Muscle layer of duodenum (tissue), 2 donors: Measurements from ENCODE around the gene CTTN.

ENCODE experiments used
- H3K27ac ChIP-seq: one replicate; pipeline ENCODE4 v1.7.0; 2013; ENCODE audit warnings: mild to moderate bottlenecking, low read length
- H3K27me3 ChIP-seq: one replicate; pipeline ENCODE4 v1.7.0; 2013; ENCODE audit warnings: low read depth, mild to moderate bottlenecking, control low read depth, low read length
- H3K36me3 ChIP-seq, 2 donors: one replicate each; pipeline ENCODE4 v1.7.0; 2013; ENCODE audit warnings: low read length in 2 of 2, control low read depth in 1 of 2, mild to moderate bottlenecking in 1 of 2; ENCODE audit not compliant: insufficient read depth in 2 of 2, control insufficient read depth in 1 of 2
- H3K4me1 ChIP-seq, 2 donors: one replicate each; pipeline ENCODE4 v1.7.0; 2013; ENCODE audit warnings: low read length in 2 of 2, mild to moderate bottlenecking in 2 of 2, control low read depth in 1 of 2, moderate library complexity in 1 of 2; ENCODE audit not compliant: insufficient read depth in 2 of 2, control insufficient read depth in 1 of 2
- H3K4me3 ChIP-seq, 2 donors: one replicate each; pipeline ENCODE4 v1.7.0; 2013; ENCODE audit warnings: low read length in 2 of 2, low read depth in 1 of 2, mild to moderate bottlenecking in 1 of 2
- H3K9me3 ChIP-seq, 2 donors: one replicate each; pipeline ENCODE4 v1.7.0; 2013; ENCODE audit warnings: low read length in 2 of 2, control low read depth in 1 of 2, mild to moderate bottlenecking in 1 of 2; ENCODE audit not compliant: control insufficient read depth in 1 of 2
- donor health status: healthy.

CTTN gene

GRCh38 chr11:70364178-70364577 is 34.2 kb upstream of the CTTN start:
- no peak overlapping the region for H3K27ac ChIP-seq
- no peaks in the 10 kb centered on the region for H3K27me3 ChIP-seq
- H3K4me3 ChIP-seq: no peak overlapping the region
- H3K9me3 ChIP-seq: no peaks in the 10 kb centered on the region
- H3K4me1 ChIP-seq: no peaks in the 10 kb centered on the region
- peaks cover 36 to 61% of the 10 kb centered on the region in 2 donors for H3K36me3 ChIP-seq

GRCh38 chr11:70364745-70365543 is 33.4 kb upstream of the CTTN start:
- H3K36me3 ChIP-seq: peaks cover 36 to 54% of the 10 kb centered on the region in 2 donors
- H3K27ac ChIP-seq: no peak overlapping the region
- H3K27me3 ChIP-seq: no peaks in the 10 kb centered on the region
- H3K4me3 ChIP-seq: no peak overlapping the region
- H3K4me1 ChIP-seq: no peaks in the 10 kb centered on the region
- no peaks in the 10 kb centered on the region for H3K9me3 ChIP-seq

DNA sequence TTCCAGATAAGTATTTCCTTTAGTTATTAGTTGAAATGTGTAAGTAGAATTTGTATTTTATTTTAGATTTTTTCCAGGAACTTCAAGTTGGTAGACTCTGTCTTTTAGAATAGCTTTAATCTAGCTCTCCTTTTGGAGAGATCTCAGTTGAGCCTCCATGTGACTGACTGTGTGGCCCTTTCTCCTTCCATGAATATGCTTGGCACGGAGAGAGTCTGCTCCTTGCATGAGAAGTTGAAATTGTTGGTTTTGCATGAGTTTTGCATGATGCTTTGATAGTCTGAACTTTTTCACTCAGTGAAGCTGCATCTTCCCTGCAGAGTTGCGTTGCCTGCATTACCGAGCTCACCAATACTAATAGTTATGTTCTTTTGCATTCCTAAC is 32.8 kb upstream of the CTTN start:
- Histone ChIP-seq H3K27ac (no peak overlapping the region), H3K4me1 (no peaks in the 10 kb centered on the region), H3K36me3 (peaks cover 36 to 54% of the 10 kb centered on the region in 2 donors), H3K4me3 (no peak overlapping the region), H3K9me3 (no peaks in the 10 kb centered on the region), H3K27me3 (no peaks in the 10 kb centered on the region)

GRCh38 chr11:70367071-70367470 is 31.3 kb upstream of the CTTN start:
- peaks cover 34 to 46% of the 10 kb centered on the region in 2 donors for H3K36me3 ChIP-seq
- no peaks in the 10 kb centered on the region for H3K4me1 ChIP-seq
- no peak overlapping the region for H3K4me3 ChIP-seq
- no peak overlapping the region for H3K27ac ChIP-seq
- H3K9me3 ChIP-seq: no peaks in the 10 kb centered on the region
- no peaks in the 10 kb centered on the region for H3K27me3 ChIP-seq

DNA sequence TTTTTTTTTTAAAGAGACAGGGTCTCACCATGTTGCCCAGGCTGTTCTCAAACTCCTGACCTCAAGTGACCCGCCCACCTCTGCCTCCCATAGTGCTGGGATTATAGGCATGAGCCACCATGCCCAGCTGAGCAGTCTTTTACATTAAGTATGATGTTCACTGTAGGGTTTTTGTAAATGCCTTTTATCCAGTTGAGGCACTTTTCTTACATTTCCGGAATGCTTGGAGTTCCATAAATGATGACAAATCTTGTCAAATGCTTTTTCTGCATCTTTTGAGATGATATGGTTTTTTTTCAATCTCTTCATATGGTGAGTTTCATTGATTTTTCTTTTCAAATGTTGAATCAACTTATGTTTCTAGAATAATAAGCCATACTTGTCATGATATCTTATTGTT is 29.4 kb upstream of the CTTN start:
- Histone ChIP-seq H3K36me3 (peaks cover 39 to 48% of the 10 kb centered on the region in 2 donors), H3K4me1 (no peaks in the 10 kb centered on the region), H3K9me3 (no peaks in the 10 kb centered on the region), H3K4me3 (no peak overlapping the region), H3K27ac (no peak overlapping the region), H3K27me3 (no peaks in the 10 kb centered on the region)

- no peaks in the 10 kb centered on the region for H3K27me3 ChIP-seq
- H3K9me3 ChIP-seq: no peaks in the 10 kb centered on the region
- H3K27ac ChIP-seq: no peak overlapping the region
- no peaks in the 10 kb centered on the region for H3K4me1 ChIP-seq
- H3K4me3 ChIP-seq: no peak overlapping the region
- H3K36me3 ChIP-seq: peaks cover 33 to 46% of the 10 kb centered on the region in 2 donors
Observed at GRCh38 chr11:70371241-70371640, 27.1 kb upstream of the CTTN start.

GRCh38 chr11:70372076-70372475 is 26.3 kb upstream of the CTTN start:
- peaks cover 29 to 50% of the 10 kb centered on the region in 2 donors for H3K36me3 ChIP-seq
- no peaks in the 10 kb centered on the region for H3K4me1 ChIP-seq
- H3K9me3 ChIP-seq: no peaks in the 10 kb centered on the region
- H3K27me3 ChIP-seq: no peaks in the 10 kb centered on the region
- no peak overlapping the region for H3K27ac ChIP-seq
- no peak overlapping the region for H3K4me3 ChIP-seq

DNA sequence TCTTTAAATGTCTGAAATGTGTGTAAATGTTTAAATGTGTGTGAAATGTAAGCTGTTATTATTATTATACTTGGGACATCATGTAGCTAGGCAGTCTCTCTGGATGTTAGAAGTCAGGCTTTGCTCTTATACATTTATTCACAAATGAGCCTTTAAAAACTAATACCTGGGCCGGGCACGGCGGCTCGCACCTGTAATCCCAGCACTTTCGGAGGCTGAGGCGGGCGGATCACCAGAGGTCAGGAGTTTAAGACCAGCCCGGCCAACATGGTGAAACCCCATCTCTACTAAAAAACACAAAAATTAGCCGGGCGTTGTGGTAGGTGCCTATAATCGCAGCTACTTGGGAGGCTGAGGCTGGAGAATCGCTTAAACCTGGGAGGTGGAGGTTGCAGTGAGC is 21.7 kb upstream of the CTTN start:
- H3K36me3 ChIP-seq: peaks cover 37 to 66% of the 10 kb centered on the region in 2 donors

DNA sequence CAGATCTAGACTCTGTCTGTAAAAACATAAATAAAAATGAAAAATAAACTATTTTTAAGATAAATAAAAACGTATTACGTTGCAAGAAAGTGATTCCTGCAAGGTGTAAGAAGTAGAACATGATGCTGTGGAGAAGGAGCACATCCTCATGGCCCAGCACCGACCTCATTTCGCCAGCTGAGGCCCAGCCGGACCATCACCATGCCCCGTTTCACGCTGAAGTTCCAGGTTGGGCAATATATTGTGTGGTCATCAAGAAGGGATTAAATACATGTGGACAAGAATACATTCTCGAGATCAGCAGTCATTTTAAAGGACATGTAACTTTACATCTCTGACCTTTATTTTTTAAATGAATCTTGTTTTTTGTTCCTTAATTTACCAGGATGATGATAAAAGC is 20.7 kb upstream of the CTTN start:
- Histone ChIP-seq H3K27ac (no peak overlapping the region), H3K27me3 (no peaks in the 10 kb centered on the region), H3K9me3 (no peaks in the 10 kb centered on the region), H3K36me3 (peaks cover 33 to 63% of the 10 kb centered on the region in 2 donors), H3K4me1 (peaks cover 0 to 12% of the 10 kb centered on the region in 2 donors), H3K4me3 (no peak overlapping the region)

More for the DNA sequence above, 21.7 kb upstream of the CTTN start:
- Histone ChIP-seq H3K27me3 (no peaks in the 10 kb centered on the region), H3K4me3 (no peak overlapping the region), H3K27ac (no peak overlapping the region), H3K9me3 (no peaks in the 10 kb centered on the region), H3K4me1 (peaks cover 0 to 2% of the 10 kb centered on the region in 2 donors)

DNA sequence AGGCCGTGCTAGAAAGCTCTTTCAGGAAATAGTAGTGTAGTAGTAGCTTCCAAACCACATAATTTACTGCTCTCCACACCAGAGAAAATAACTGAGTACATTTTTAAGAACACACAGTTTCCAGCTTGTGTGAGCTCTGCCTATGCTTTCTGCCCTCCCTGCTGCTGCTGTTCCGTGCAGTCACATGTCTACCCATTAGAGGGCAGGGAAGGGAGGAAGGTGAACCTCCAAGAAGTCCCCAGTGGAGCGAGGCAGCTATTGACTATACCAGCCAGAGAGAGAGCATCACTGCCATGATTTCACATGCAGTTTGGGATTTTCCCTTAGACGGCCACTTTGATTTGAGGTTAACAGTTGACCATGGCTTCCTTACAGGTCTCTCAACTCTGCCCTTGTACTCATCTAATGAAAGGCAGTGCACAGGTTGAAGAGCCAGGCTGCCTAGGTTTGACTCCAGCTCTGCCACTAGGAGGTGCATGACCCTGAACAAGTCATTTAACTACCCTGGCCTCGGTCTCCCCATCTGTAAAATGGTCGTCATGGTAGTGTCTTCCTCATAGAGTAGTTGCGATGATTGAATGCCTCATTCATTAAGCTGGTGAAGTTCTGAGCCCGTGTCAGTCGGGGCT is 19.7 kb upstream of the CTTN start:
- Histone ChIP-seq H3K4me3 (no peak overlapping the region), H3K27me3 (no peaks in the 10 kb centered on the region), H3K4me1 (peaks cover 0 to 19% of the 10 kb centered on the region in 2 donors), H3K27ac (no peak overlapping the region), H3K36me3 (peaks cover 27 to 55% of the 10 kb centered on the region in 2 donors), H3K9me3 (no peaks in the 10 kb centered on the region)

DNA sequence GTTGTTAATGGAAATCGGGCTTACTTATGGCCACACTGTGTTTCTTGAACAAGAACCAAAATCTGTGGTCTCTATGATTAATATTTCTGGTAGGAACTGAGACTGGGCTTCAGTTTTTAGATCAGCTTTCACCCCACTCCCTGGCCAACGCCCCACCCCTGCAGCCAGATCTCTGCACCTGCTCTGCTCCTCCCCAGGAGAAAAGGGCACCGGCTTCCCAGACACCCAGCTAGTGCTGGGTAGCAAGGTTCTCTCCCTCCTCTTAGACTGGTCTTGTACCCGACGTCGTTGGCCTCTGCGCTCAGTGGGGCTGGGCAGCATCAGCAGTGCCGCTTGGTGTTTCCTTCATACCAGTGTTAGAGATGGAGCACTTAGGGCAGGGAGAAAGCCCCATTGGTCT is 17.0 kb upstream of the CTTN start:
- H3K36me3 ChIP-seq: peaks cover 15 to 42% of the 10 kb centered on the region in 2 donors
- H3K4me1 ChIP-seq: peaks cover 0 to 31% of the 10 kb centered on the region in 2 donors
- no peak overlapping the region for H3K27ac ChIP-seq
- no peaks in the 10 kb centered on the region for H3K27me3 ChIP-seq
- no peaks in the 10 kb centered on the region for H3K9me3 ChIP-seq
- H3K4me3 ChIP-seq: no peak overlapping the region
